Keratinocyte (primary cell): ENCODE results near the gene SELPLG. TPM values are rescaled to one million over a fixed set of nuclear protein-coding genes. Genes with fewer than 3 reads are reported as not detected.

Experiments
- DNase-seq: peaks from one replicate; pipeline ENCODE4 v3.0.0-alpha.2; 2011; ENCODE audit warnings: low read depth, missing footprints, low spot score
- FAIRE-seq: peaks from 2 replicates; lab custom pipeline; 2011; peaks lifted over from hg19 to GRCh38; lab: Jason Lieb, UNC
- H2AFZ ChIP-seq: 2 replicates; pipeline ENCODE4 v1.6.0; 2012; ENCODE audit warnings: low read length, control low read depth, inconsistent platforms; ENCODE audit not compliant: control insufficient read depth
- H3K27ac ChIP-seq: 2 replicates; pipeline ENCODE4 v1.5.1; 2011; ENCODE audit warnings: low read length; ENCODE audit not compliant: control insufficient read depth, insufficient read depth
- H3K27me3 ChIP-seq: 3 replicates; pipeline ENCODE4 v1.6.0; 2011; ENCODE audit warnings: low read length; ENCODE audit not compliant: control insufficient read depth, insufficient read depth; ENCODE audit errors: extremely low read depth
- H3K36me3 ChIP-seq, 2 experiments: 2 replicates in 1 of 2; 3 replicates in 1 of 2; pipeline ENCODE4 v1.5.1; 2011; ENCODE audit warnings: low read length in 2 of 2, mild to moderate bottlenecking in 1 of 2; ENCODE audit not compliant: control insufficient read depth in 2 of 2, insufficient read depth in 2 of 2; ENCODE audit errors: extremely low read depth in 1 of 2
- H3K4me1 ChIP-seq: 3 replicates; pipeline ENCODE4 v1.5.1; 2011; ENCODE audit warnings: low read length; ENCODE audit not compliant: control insufficient read depth, insufficient read depth; ENCODE audit errors: extremely low read depth
- H3K4me2 ChIP-seq: 3 replicates; pipeline ENCODE4 v1.6.0; 2011; ENCODE audit warnings: low read depth, low read length; ENCODE audit not compliant: control insufficient read depth, insufficient read depth; ENCODE audit errors: extremely low read depth
- H3K4me3 ChIP-seq, 3 experiments: fragments of 200-600 bp in 1 of 3; sonication (generic) in 1 of 3; 2 replicates in 2 of 3; 3 replicates in 1 of 3; pipeline ENCODE4 v1.5.1; 2011 to 2016; ENCODE audit warnings: low read length in 3 of 3, mild to moderate bottlenecking in 3 of 3, control low read depth in 2 of 3, inconsistent platforms in 1 of 3, low read depth in 1 of 3, mixed read lengths in 1 of 3, mixed run types in 1 of 3, moderate library complexity in 1 of 3; ENCODE audit not compliant: control insufficient read depth in 2 of 3, insufficient read depth in 2 of 3; ENCODE audit errors: extremely low read depth in 1 of 3
- H3K79me2 ChIP-seq: 2 replicates; pipeline ENCODE4 v1.6.0; 2012; ENCODE audit warnings: low read length; ENCODE audit not compliant: control insufficient read depth, insufficient read depth
- H3K9ac ChIP-seq: 3 replicates; pipeline ENCODE4 v1.6.0; 2011; ENCODE audit warnings: low read length; ENCODE audit not compliant: control insufficient read depth, insufficient read depth; ENCODE audit errors: extremely low read depth
- H3K9me1 ChIP-seq: 3 replicates; pipeline ENCODE4 v1.6.0; 2011; ENCODE audit warnings: low read length; ENCODE audit not compliant: control insufficient read depth, insufficient read depth; ENCODE audit errors: extremely low read depth
- H3K9me3 ChIP-seq: 2 replicates; pipeline ENCODE4 v1.5.1; 2012; ENCODE audit warnings: low read depth, low read length; ENCODE audit not compliant: control insufficient read depth
- H4K20me1 ChIP-seq: 3 replicates; pipeline ENCODE4 v1.6.0; 2011; ENCODE audit warnings: low read length; ENCODE audit not compliant: control insufficient read depth, insufficient read depth; ENCODE audit errors: extremely low read depth
- CTCF ChIP-seq, 3 experiments: IDR thresholded peaks in 1 of 3; conservative IDR thresholded peaks in 1 of 3; optimal IDR thresholded peaks in 1 of 3; 2 replicates in 2 of 3; 3 replicates in 1 of 3; pipeline versions ENCODE3 to v1.5.1; 2011; ENCODE audit warnings: low read length in 3 of 3, mild to moderate bottlenecking in 3 of 3, moderate library complexity in 2 of 3, control low read depth in 1 of 3, inconsistent platforms in 1 of 3; ENCODE audit not compliant: insufficient read depth in 2 of 3; ENCODE audit errors: extremely low read depth in 1 of 3
- EZH2 ChIP-seq: IDR thresholded peaks from one replicate; pipeline ENCODE4 v1.6.1; 2012; ENCODE audit warnings: inconsistent platforms, mild to moderate bottlenecking, low read length, moderate library complexity
- dilution Hi-C: fragments of 300-500 bp; cut with MboI; formaldehyde crosslinking; loops from one replicate; pipeline ENCODE4 v1.7.0; 2020; ENCODE audit warnings: low sequenced_read_pairs; ENCODE audit not compliant: extremely low pct_ligation_motif_present
- polyA plus RNA-seq, 5 experiments: library from polyadenylated mRNA; depleted of rRNA in 3 of 5; stranded (reverse) in 3 of 5; stranded (forward) in 1 of 5; unstranded in 1 of 5; fragments of >200 nt; gene quantifications; 1 replicate in 1 of 5; 2 replicates in 3 of 5; 3 replicates in 1 of 5; pipeline versions ENCODE4 v1.2.1 to v1.2.3, GENCODE V29; 2011 to 2012; ENCODE audit warnings: missing spikeins in 2 of 5, low read depth in 1 of 5, low replicate concordance in 1 of 5

SELPLG gene
- polyA plus RNA-seq, 1 donor (not counting 4 experiments of a cell fraction or from before 2014, with no cell fraction given) = 0.80 TPM

- Histone ChIP-seq H3K9me1 (no peaks in the 10 kb centered on the region), H3K27me3 (peaks cover 17% of the 10 kb centered on the region), H3K4me3 (no peak overlapping the region), H3K27ac (no peak overlapping the region), H4K20me1 (no peaks in the 10 kb centered on the region), H3K36me3 (no peaks in the 10 kb centered on the region), H2AFZ (no peak overlapping the region), H3K9me3 (no peaks in the 10 kb centered on the region), H3K79me2 (no peaks in the 10 kb centered on the region), H3K4me2 (no peak overlapping the region), H3K9ac (no peak overlapping the region), H3K4me1 (no peaks in the 10 kb centered on the region)
- FAIRE-seq (no peak), DNase-seq (no peak)
- TF ChIP-seq EZH2 (no peak), CTCF (optimal IDR thresholded peaks at IDR 0.05 in 1 of 3, IDR thresholded peaks at IDR 0.05 in 1 of 3, conservative IDR thresholded peaks at IDR 0.05 in 1 of 3; ENCODE audit: extremely low read depth in 1 of 3, insufficient read depth in 2 of 3, low read length in 3 of 3) (no peak)
- dilution Hi-C loops = no loop called here
Observed at GRCh38 chr12:108589840-108590229, 43.9 kb downstream of the SELPLG start.

- TF ChIP-seq CTCF (optimal IDR thresholded peaks at IDR 0.05 in 1 of 3, IDR thresholded peaks at IDR 0.05 in 1 of 3, conservative IDR thresholded peaks at IDR 0.05 in 1 of 3; ENCODE audit: extremely low read depth in 1 of 3, insufficient read depth in 2 of 3, low read length in 3 of 3) (no peak), EZH2 (no peak)
- H3K4me1 ChIP-seq = no peaks in the 10 kb centered on the region
- FAIRE-seq (no peak), DNase-seq (no peak)
- H2AFZ ChIP-seq = no peak overlapping the region
- H4K20me1 ChIP-seq = no peaks in the 10 kb centered on the region
- H3K4me3 ChIP-seq = no peak overlapping the region
- H3K9me3 ChIP-seq = no peaks in the 10 kb centered on the region
- dilution Hi-C loops = no loop called here
- H3K9ac ChIP-seq = no peak overlapping the region
- no peak overlapping the region for H3K27ac ChIP-seq
- no peaks in the 10 kb centered on the region for H3K9me1 ChIP-seq
- no peaks in the 10 kb centered on the region for H3K79me2 ChIP-seq
- no peaks in the 10 kb centered on the region for H3K36me3 ChIP-seq
- peaks cover 17% of the 10 kb centered on the region for H3K27me3 ChIP-seq
- no peak overlapping the region for H3K4me2 ChIP-seq
Observed at GRCh38 chr12:108589028-108589839, 44.5 kb downstream of the SELPLG start.
